Measurements from ENCODE around the gene ANKRD11.
"Not testable (repeated sequence)": the region's sequence is repeated elsewhere in the genome, so short reads cannot be mapped to it uniquely, and the experiment has no call there.

ANKRD11 gene

DNA sequence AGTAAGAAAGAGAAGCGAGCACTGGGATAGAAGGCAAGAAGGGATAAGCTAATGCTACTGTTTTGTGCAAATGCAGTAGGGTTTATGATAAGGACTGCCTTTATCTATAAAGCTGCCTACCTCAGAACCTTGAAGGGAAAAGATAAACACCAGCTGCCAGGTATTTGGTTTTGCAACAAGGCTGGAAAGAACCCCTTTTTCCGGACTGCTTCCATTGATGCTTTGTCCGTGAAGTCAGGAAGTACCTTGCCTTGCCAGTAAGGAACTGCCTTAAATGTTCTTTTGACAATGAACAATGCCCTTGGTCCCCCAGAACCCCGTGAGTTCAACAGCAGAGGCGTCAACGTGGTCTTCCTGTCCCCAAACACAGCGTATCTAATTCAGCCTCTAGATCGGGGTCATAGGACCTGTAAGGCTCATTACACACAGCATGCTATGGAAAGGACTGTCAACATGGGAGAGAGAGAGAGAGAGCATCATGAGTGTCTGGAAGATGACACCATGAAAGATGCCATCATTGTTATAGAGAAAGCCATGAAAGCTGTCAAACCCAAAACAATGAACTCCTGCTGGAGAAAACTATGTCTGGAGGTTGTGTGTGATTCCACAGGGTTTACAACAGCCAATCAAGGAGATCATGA, 113.4 kb downstream of the ANKRD11 start:
- no peak for DNase-seq

DNA sequence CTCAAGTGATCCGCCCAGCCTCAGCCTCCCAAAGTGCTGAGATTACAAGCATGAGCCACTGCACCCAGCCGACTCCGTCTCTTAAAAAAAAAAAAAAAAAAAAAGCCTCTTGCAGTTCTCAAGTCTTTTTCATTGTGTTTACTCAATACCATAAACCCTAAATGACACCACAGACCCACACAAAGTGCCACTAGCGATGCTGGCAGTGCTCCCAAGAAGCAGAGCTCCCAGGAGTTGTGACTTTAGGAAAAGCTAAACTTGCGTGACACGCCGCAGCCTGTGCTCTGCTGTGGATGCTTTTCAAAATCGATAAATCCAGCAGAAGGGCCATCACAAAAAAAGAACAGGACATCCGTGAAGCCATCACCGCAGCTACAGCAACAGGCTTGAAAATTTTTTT, 114.7 kb downstream of the ANKRD11 start:
- no peak for DNase-seq

DNA sequence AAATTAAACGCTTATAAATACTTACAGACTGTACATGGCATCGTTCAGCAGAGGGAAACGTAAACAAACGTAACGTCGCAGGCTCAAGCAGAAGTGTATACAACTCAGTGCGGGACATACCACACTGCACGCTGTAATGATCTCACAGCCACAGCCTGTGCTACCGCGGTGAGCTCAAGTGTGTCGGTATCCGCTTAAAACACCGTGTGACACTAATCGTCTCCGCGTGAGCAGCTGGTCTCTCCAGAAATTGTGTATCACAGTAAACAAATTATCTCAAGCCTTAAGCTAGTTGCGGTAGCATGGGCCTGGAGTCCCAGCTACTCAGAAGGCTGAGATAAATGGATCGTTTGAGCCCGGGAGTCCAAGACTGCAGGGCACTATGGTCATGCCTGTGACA, 115.3 kb downstream of the ANKRD11 start:
- DNase-seq, result peak; percentile 22

DNA sequence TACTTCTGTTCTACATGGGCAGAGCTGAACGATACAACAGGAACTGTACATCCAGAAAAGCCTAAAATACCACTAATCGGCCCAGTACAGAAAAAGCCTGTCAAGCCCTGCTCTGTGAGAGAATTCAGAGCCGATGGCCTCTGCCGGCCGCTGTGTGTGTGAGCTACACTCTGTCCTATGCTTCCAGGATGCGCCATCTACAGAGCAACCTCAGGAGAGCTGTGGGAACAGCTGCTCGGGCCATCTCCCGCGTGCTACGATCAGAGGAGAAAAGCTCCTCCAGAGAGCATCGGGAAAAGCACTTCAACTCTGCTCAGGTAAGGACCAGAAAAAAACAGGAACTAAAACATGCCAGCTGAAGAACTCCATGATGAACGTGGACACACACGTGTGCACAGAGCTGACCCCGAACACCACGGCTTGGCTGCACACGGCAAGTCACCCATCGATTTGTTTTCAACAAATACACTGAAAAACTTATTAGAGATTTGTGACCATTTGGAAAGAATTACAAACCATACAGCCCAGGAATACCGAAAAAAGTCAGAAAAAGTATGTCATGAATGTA, 115.9 kb downstream of the ANKRD11 start:
- DNase-seq, result peak; percentile 6

DNA sequence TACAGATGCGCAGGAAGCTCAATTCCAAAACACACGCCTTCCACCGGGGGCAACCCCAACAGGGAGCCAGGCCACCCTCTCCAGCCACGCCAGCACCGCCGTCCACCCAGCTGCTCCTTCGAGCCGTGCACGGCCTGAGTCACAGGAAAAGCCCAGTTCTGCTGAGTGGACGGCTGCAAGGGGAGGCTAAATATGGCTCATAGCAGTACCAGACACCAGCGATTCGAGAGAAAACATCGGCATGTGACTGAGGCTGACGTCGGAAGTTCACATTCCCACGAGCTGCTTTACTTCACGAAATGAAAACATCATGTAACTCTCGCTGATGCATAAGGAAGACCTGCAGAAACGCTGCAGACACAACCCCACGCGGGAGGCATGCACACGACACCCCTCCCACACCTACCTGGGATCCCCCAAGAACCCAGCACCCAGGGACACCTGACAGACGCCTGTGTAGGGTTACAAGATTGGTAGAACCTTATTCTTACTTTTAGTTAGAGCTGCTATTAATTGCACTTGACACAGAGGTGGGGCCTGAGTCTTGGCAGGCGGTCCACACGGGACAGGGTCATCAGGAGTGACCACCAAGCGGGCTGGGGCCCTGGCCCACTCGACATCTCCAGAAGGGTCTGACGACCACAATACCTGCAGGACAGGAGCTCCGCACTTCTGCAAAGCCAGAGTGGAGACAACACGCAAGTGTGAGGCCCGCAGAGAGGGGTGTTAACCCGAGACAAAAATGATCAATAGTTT, 116.8 kb downstream of the ANKRD11 start:
- no peak for DNase-seq

DNA sequence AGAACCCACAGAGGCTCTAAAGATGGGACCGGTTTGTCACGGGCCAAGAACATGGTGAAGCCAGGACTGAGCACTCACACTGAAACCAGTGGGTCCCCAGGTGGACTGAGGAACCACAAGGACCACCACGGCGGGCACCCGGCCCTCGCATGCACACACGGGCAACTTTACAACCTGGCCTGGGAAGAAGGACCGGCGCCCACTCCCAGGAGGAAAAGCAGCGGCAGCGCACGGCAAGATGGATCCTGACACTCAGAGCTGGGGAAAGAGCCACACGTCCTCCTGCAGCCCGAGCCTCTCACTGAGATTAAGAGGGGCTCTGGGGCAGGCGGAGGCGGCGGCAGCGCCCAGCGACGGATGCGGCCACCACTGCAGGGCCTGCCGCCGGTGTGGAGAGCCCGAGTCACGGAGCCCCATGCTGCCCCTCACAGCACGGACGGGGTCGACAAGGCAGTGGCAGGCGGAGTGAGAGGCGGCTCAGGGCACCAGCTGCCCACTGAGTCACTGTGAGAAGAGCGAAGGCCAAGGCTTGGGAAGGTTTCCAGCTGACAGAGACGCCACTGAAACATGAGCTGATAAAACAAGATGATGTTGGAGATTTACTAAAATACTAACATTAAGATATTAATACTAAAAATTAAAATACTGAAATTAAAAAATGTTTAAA, 118.3 kb downstream of the ANKRD11 start:
- DNase-seq, result no peak

DNA sequence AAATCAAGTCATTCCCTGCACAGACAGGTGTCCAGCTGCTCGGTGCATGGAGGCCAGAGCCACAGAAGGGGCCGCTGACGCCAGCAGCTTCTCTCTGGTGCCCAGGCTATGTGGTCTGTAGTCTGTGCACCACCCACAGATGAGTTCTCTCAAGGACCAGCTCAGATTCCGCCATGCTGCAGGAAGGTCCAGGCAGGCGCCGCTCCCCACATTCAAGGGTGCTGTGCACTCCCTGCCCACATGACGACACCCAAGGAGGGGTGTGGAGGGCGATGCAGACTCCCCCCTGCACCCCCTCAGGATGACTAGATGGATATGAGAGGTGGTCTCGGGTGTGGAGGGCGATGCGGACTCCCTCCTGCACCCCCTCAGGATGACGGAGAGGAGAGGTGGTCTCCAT, 119.0 kb downstream of the ANKRD11 start:
- DNase-seq, result no peak

DNA sequence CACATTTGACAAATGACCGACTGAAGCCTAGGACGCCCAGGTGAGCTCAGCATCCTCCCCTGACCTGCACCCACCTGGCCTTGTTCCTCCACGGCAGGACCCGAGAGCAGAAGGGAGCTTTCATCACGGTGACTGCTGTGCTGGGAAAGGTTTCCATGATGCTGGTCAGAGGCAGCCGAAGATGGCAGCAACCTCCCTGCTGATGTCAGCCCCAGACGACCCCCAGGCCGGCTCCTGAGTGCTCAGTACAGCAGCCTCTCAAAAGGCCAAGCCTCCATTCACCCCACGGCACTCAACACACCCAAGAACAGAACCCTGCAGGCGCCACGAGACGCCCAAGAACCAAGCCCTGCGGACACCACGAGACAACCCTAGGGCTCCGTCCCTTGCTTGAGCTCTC, 119.8 kb downstream of the ANKRD11 start:
- no peak for DNase-seq

DNA sequence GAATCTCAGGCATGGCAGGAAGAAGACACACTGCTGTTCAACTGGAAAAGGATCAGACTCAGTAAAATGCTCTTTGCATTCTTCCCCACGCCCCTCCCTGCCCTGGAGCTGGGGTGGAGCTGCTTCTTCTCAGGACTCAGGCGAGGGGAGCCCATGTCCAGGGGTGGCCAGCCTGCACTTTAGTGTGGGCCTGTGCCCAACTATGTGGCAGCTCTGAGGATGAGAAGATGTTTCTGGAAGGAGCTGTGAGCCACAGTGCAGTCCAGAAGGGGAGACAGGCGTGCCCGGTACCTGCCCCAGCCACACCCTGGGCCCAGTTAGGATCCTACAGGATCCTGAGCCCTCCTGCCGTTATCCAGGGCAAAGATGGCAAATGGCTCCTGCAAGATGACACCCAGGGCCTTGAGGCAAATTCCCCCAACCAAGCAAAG, 120.3 kb downstream of the ANKRD11 start:
- DNase-seq, result no peak

DNA sequence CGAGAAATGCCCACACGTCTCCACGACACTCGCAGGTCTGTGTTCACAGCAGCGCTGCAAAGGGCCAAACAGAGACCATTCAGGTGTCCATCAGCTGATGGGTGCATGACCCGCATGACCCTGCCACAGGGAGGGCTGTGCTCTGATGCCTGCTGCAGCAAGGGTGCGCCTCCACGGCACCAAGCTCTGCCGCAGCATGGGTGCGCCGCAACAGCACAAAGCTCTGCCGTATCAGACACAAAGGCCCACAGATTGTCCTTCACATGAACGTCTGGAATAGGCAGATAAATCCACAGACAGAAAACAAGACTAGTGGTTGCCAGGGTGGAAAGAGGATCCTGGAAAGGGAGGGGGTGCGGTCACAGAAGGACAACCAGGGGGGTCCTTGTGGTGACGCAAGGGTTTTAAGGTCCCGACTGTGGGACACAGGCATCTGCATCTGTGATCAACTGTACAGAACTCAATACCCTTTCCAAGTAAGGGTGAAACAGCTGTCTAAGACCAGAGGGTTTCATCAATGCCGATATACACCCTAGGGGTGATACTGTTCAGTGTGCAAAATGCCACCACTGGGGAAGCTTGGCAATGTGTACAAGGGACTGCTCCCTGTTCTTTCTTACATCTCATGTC, 121.0 kb downstream of the ANKRD11 start:
- no peak for DNase-seq

DNA sequence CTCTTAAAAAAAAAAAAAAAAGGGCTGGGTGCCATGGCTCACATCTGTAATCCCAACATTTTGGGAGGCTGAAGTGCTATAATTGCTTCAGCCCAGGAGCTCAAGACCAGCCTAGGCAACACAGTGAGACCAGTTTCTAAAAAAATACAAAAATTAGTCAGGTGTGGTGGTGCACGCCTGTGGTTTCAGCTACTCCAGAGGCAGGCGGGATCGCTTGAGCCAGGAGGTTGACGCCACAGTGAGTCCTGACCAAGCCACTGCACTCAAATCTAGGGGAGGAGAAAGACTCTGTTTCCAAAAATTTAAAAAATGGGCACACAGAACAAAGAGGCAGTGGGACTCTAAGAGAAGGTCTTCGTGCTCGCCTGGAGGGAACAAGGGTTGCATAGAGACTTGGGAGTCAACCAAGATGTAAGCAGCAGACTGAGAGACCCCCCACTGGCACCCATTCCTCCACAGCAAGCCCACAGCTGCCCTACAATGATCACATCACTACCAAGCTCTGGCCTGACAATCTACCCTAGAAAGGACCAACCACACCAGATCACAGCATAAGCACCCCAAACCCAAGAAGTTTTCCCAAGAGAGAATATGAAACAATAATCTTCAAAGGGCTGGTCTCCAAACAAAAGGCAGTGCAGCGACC, 121.6 kb downstream of the ANKRD11 start:
- DNase-seq, result no peak

DNA sequence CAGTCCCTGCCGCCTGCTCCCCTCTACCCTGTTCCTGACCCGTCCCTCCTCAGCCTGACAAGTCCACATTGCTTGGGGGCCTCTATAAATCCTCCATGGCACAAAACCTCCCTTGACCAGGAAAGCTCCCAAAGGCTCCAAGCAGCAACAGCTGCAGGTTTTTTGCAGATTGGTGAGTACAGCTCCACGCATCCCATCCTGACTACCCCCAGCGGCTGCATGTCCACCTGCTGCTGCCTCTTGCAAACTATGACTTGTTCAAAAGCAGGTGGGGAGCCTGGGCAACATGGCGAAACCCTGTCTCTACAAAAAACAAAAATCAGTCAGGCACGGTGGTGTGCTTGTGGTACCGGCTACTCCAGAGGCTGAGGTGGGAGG, 122.8 kb downstream of the ANKRD11 start:
- no peak for DNase-seq

DNA sequence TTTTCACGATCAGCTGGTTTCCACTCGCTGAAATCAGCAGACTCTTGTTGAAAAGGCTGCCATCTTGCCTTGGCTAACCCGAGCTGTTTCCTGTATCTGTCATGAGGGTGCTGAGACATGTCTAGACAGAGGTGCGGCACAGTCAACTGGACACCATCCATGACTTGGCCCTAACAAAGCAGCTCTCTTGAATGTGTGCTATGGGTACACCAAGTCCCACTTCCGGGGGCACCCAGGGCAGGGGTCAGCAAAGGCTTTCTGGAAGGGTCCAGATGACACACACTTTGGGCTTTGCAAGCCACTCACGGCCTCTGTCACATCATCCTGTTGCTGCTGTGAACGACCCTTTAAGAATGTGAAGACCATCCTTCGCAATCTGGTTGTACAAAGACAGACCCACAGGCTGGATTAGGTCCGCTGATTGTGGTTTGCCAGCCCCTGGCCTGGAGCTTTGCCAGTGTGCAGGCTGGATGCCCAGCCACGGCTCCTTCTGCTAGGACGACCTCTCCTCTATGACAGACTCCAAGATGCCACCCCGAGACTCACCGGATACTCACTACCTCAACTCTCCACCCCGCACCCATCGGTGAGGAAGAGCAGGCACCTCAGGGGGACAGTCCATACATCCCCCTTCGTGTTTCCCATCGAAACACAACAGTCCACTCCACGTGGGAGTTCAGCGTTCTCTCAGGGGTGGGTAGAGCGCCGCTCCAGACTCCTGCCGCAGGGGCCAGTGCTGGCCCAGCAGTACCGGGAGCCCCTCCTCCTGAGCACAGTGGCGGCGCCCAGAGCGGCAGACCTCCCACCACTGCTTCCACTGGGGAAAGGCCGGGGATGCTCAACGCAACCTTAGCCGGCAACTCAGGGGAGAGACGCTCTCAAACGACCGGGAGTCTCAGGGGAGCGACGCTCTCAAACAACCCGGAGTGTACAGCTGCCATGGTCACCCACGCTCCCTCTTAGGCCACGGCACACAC, 123.5 kb downstream of the ANKRD11 start:
- no peak for DNase-seq

DNA sequence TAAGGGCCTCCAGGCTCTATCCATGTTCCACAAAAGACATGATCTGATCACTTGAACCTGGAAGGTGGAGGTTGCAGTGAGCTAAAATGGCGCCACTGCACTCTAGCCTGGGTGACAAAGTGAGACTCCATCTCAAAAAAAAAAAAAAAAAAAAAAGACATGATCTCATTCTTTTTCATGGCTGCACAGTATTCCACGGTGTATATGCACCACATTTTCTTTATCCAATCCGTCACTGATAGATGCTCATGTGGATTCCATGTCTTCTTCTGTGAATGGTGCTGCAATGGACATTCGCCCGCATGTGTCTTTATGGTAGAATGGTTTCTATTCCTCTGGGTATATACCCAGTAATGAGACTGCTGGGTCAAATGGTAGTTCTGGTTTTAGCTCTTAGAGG, 124.4 kb downstream of the ANKRD11 start:
- DNase-seq, result no peak

DNA sequence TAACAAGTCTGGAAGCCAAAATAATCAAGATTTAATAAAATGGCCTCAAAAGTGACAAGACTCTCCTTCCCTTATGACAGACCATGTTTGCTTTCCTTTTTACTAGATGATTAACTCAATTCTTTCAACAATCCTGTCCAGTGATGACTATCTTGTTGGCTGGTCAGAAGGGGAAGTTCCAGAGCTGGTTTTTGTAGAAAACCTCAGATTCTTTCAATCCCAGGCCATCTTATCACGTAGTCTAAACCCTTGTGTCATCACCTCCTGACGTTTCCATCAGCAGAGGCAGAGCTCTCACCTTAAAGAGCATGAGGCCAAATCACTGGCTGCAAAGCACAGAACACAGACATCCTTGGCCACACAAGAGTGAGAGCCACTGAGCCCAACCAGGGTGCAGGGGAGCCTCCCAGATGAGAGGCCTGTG, 125.3 kb downstream of the ANKRD11 start:
- DNase-seq, result no peak

DNA sequence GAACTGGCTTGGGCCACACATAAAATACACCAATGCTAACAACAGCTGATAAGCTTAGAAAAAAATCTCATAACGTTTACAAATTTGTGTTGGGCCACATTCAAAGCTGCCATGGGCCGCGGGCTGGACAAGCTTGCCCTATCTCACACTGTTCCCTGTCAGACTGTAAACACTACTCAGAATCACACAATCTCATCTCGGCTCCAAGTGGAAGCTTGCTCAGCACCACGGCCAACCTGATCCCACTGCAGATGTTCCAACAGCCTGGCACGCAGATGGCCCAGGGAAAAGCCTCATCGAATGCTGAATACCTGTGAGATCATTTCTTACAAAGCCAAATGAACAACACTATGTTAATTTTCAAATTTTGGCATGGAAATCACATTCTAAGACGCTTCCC, 125.8 kb downstream of the ANKRD11 start:
- DNase-seq, result peak; percentile 61

DNA sequence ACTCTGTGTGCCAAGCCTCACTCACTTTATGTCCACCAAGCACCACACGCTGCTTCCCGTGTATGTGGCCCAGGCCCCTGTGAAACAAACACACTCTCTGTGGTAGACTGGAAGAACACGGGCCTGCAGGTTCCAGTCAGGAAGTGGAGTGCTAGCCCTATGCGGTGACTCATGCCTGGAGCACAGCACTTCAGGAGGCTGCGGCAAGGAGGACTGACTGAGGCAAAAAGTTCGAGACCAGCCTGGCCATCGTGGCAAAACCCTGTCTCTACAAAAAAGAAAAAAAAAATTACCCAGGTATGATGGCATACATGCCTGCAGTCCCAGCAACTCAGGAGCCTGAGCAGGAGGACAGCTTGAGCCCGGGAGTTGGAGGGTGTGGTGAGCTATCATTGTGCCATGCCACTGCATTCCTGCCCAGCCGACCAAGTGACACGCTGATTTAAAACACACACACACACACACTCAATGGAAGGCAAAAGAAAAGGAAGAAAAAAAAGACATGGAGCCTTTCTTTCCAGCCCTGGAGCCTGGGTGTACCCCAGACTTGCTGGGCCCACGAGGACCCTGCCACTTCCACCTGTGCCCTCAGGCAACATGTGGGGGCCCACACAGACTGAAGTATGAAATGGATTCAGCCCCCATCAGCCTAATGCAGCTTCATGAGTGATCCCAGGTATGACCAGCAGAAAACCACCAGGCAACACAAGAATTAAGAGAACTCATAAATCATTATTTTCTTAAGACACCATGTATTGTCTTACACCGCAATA, 126.6 kb downstream of the ANKRD11 start:
- no peak for DNase-seq

DNA sequence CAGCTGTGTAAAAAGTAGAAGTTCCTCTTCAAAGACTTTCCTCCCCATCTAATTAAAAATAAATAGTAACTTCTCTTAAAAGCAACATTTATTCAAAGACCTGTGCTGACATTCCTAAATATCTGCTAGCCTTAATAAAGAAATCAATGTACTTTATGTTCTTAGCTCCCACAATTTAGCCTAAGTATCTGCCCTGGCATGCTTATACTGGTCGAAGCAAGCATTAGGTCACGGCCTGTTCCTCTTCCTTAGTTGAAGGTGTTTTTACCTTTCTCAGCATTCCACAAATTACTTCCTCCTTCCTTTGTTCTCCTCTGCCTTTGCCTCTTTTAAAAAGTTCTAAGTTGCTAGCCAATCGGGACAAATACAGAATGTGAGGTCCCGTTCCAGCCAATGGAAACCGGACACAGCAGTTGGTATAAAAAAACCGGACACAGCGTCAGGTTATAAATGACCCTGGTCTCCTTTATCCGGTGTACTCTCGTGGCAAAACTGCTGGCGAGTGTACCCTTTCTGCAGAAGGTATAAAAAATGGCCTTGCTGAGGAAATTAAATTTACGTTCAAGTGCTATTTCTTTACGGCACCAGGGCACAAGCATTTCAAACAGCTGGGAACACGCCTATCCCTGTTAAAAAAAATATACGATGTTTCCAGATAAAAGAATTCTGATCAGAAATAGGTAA, 127.7 kb downstream of the ANKRD11 start:
- not testable (repeated sequence) for DNase-seq

DNA sequence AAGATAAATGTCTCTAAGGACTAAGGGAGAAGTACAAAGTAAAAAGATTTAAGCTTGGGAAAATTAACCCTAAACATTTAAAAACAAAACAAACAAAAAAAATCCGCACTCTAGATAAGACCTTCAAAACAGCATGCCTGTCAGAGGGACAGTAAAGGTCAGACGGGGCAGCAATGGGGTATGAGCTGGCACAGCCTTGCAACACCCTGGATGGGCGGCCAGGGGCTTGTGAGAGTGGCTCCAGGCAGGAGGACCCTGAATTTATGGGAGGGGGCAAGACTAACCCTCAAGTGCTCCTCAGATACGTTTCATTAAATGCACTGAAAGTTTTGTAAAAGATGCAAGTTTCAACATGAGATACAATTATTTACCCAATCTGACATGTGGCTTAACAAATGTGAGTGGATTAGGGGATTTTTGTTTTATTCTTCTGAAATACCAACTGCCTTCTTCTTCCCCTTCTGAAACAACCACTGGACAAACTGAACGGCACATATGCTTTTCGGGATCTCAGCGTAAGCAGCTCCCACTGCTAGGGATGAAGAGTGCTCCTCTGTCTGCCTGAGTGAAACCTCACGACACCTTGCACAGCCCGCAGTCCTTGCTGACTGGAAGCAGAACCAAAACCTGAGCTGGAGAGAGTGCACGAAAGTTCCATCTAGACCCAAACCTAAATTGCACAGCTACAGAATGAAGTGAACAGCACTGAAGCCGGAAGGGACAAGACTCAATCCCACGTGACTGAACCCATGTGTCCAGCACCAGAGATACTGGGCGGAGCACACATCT, 128.4 kb downstream of the ANKRD11 start:
- no peak for DNase-seq
